HUDEP-2 (cell line): Measurements from ENCODE around the gene MMEL1.
"Not testable (repeated sequence)": the region's sequence is repeated elsewhere in the genome, so short reads cannot be mapped to it uniquely, and the experiment has no call there.

ENCODE experiments used
- DNase-seq, 76 experiments: peaks; one replicate each; lab custom pipeline; 2025; ENCODE audit not compliant: unreplicated experiment in 76 of 76; lab: John Stamatoyannopoulos, UW

The MMEL1 gene

GRCh38 chr1:2591581-2592261 is 41.1 kb downstream of the MMEL1 start:
- no peak for DNase-seq

GRCh38 chr1:2591233-2591580 is 41.6 kb downstream of the MMEL1 start:
- no peak for DNase-seq

- DNase-seq, result no peak
These were observed 42.3 kb downstream of the MMEL1 start for GRCh38 chr1:2590233-2591141.

GRCh38 chr1:2589431-2590232 is 43.2 kb downstream of the MMEL1 start:
- DNase-seq, result no peak

- DNase-seq, result no peak
These were observed 44.0 kb downstream of the MMEL1 start for GRCh38 chr1:2588661-2589430.

- no peak for DNase-seq
These were observed 44.8 kb downstream of the MMEL1 start for GRCh38 chr1:2587860-2588571.

- peak in 11 of 76 experiments; percentile 27 to 52 (median 40) for DNase-seq
These were observed 45.6 kb downstream of the MMEL1 start for GRCh38 chr1:2587071-2587859.

- DNase-seq, result peak; percentile 69 to 99 (median 98)
These were observed 46.4 kb downstream of the MMEL1 start, which contains the start of gene PRXL2B for GRCh38 chr1:2586154-2587070. Gene PRXL2B (plus strand): TSS chr1:2586777. CDS start chr1:2586886, 109 bp downstream.

GRCh38 chr1:2585318-2586092 is 47.3 kb downstream of the MMEL1 start:
- peak in 74 of 76 experiments; percentile 7 to 83 (median 69) for DNase-seq

GRCh38 chr1:2584686-2585317 is 48.0 kb downstream of the MMEL1 start:
- DNase-seq, result peak in 1 of 76 experiments; percentile 5

- DNase-seq, result peak in 1 of 76 experiments; percentile 7
These were observed 48.9 kb downstream of the MMEL1 start for GRCh38 chr1:2583871-2584351.

- DNase-seq, result no peak
These were observed 49.5 kb downstream of the MMEL1 start for GRCh38 chr1:2583331-2583791.

- DNase-seq, result no peak
These were observed 50.4 kb downstream of the MMEL1 start for GRCh38 chr1:2582391-2582790.

- no peak for DNase-seq
These were observed 52.1 kb downstream of the MMEL1 start for GRCh38 chr1:2580691-2581090.

GRCh38 chr1:2578758-2579118 is 54.1 kb downstream of the MMEL1 start:
- no peak for DNase-seq

GRCh38 chr1:2577565-2578075 is 55.2 kb downstream of the MMEL1 start:
- DNase-seq, result not testable (repeated sequence)
